ENCODE results near the gene USP17L24.
"Not testable (repeated sequence)": the region's sequence is repeated elsewhere in the genome, so short reads cannot be mapped to it uniquely, and the experiment has no call there.

GRCh38 chr4:9339103-9339502 lies 14.1 kb downstream of the USP17L24 start, which contains the start of gene USP17L5:
- TF ChIP-seq CTCF (IDR thresholded peaks at IDR 0.05); ZFX (IDR thresholded peaks at IDR 0.05; ENCODE audit: borderline replicate concordance): not testable (repeated sequence)
